Cardiac muscle cell (in vitro differentiated cells and primary cell): Measurements from ENCODE around the gene KCNAB3. TPM values are rescaled to one million over a fixed set of nuclear protein-coding genes. Genes with fewer than 3 reads are reported as not detected.

Experiments used
- DNase-seq, 2 donors: peaks; one replicate each; pipeline versions ENCODE4 v3.0.0 to v3.0.0-alpha.2; 2010 to 2017; ENCODE audit warnings: low read depth in 1 of 2, low spot score in 1 of 2
- H3K27ac ChIP-seq: fragments of 200-600 bp; sonication (generic); 2 replicates; pipeline ENCODE4 v1.5.1; 2016
- H3K27me3 ChIP-seq: fragments of 200-600 bp; sonication (generic); 2 replicates; pipeline ENCODE4 v1.6.0; 2016; ENCODE audit warnings: control low read depth
- H3K36me3 ChIP-seq: fragments of 200-600 bp; sonication (generic); 2 replicates; pipeline ENCODE4 v1.5.1; 2016; ENCODE audit warnings: control low read depth
- H3K4me1 ChIP-seq: fragments of 200-600 bp; sonication (generic); 2 replicates; pipeline ENCODE4 v1.8.1; 2017; ENCODE audit warnings: low read depth, mild to moderate bottlenecking, mixed run types
- H3K4me3 ChIP-seq: fragments of 200-600 bp; sonication (generic); 2 replicates; pipeline ENCODE4 v1.5.1; 2016; ENCODE audit warnings: mild to moderate bottlenecking
- H3K9me3 ChIP-seq: fragments of 200-600 bp; sonication (generic); 2 replicates; pipeline ENCODE4 v1.5.1; 2017; ENCODE audit warnings: low read depth, mild to moderate bottlenecking, control low read depth
- CTCF ChIP-seq: IDR thresholded peaks from 2 replicates; pipeline ENCODE4 v1.5.1; 2012; ENCODE audit warnings: low read depth, mild to moderate bottlenecking, low read length
- polyA plus RNA-seq: library from polyadenylated mRNA; unstranded; fragments of >200 nt; fragmentation: Nextera tagmentation; extraction: Ambion mirVana; gene quantifications from 2 replicates; pipeline ENCODE4 v1.2.1, GENCODE V29; 2016
- total RNA-seq: library from RNA; depleted of rRNA; stranded (reverse); fragments of >200 nt; gene quantifications from 2 replicates; pipeline ENCODE4 v1.2.3, GENCODE V29; 2016

Gene KCNAB3
- total and polyA plus RNA-seq, 2 experiments from 2014 or later = 1.3 to 3.3 TPM

- Histone ChIP-seq H3K36me3 (no peaks in the 10 kb centered on the region), H3K27me3 (no peaks in the 10 kb centered on the region), H3K9me3 (no peaks in the 10 kb centered on the region), H3K4me1 (no peaks in the 10 kb centered on the region), H3K4me3 (no peak overlapping the region), H3K27ac (no peak overlapping the region)
- DNase-seq = no peak
- no peak for TF ChIP-seq CTCF
Observed at GRCh38 chr17:7971651-7972050, 42.0 kb upstream of the KCNAB3 start.

- Histone ChIP-seq H3K27ac (no peak overlapping the region), H3K4me1 (no peaks in the 10 kb centered on the region), H3K27me3 (no peaks in the 10 kb centered on the region), H3K9me3 (no peaks in the 10 kb centered on the region), H3K36me3 (no peaks in the 10 kb centered on the region), H3K4me3 (no peak overlapping the region)
- TF ChIP-seq CTCF = no peak
- DNase-seq = peak in 1 of 2 donors; percentile 75
Observed at GRCh38 chr17:7969433-7969832, 39.8 kb upstream of the KCNAB3 start.

GRCh38 chr17:7967751-7968150 lies 38.1 kb upstream of the KCNAB3 start:
- Histone ChIP-seq H3K36me3 (no peaks in the 10 kb centered on the region), H3K9me3 (no peaks in the 10 kb centered on the region), H3K4me1 (no peaks in the 10 kb centered on the region), H3K27me3 (no peaks in the 10 kb centered on the region), H3K4me3 (no peak overlapping the region), H3K27ac (no peak overlapping the region)
- no peak for DNase-seq
- no peak for TF ChIP-seq CTCF

- H3K9me3 ChIP-seq = no peaks in the 10 kb centered on the region
- H3K36me3 ChIP-seq = no peaks in the 10 kb centered on the region
- no peaks in the 10 kb centered on the region for H3K27me3 ChIP-seq
- H3K4me3 ChIP-seq = no peak overlapping the region
- H3K4me1 ChIP-seq = peaks cover 5% of the 10 kb centered on the region
- no peak overlapping the region for H3K27ac ChIP-seq
- no peak for TF ChIP-seq CTCF
- no peak for DNase-seq
Observed at GRCh38 chr17:7961421-7961820, 31.8 kb upstream of the KCNAB3 start.

GRCh38 chr17:7959503-7960253 lies 30.0 kb upstream of the KCNAB3 start:
- Histone ChIP-seq H3K4me3 (no peak overlapping the region), H3K27me3 (no peaks in the 10 kb centered on the region), H3K9me3 (no peaks in the 10 kb centered on the region), H3K36me3 (no peaks in the 10 kb centered on the region), H3K27ac (no peak overlapping the region), H3K4me1 (peaks cover 14% of the 10 kb centered on the region)
- peak in 1 of 2 donors; percentile 64 for DNase-seq
- no peak for TF ChIP-seq CTCF
